Measurements from ENCODE around the gene CD96.

Gene CD96

DNA sequence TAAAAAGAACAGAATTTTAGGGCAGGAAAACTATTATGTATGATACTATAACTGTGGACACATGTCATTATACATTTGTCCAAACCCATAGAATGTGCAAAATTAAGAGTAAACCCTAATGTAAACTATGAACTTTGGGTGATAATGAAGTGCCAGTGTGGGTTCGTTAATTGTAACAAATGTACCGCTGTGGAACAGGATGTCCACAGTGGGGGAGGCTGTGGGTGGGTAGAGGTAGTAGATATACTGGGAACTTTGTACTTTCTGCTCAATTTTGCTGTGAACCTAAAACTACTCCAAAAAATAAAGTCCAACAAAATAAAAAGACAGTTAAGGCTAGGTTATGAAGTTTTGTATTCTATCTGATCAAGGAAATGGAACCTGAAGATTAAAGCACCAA lies 24.8 kb downstream of the CD96 start:
- DNase-seq = no peak

DNA sequence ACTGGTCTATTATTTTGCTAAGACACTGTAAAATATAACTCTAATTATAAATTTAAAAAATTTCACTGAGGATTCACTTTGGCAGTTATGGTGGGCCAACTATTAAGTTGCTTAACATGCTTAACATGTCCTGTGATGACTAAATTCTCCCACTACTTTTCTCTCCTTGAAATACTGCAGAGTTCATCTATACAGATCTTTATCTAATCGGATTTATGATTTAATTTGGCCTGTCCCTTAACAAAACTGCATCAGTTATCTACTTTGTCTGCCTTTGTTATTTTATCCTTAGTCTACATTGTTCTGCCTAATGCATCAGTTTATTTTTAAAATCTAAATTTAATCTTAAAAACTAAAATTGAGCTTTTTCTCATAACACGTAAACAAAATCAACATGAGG lies 26.4 kb downstream of the CD96 start:
- no peak for DNase-seq

DNA sequence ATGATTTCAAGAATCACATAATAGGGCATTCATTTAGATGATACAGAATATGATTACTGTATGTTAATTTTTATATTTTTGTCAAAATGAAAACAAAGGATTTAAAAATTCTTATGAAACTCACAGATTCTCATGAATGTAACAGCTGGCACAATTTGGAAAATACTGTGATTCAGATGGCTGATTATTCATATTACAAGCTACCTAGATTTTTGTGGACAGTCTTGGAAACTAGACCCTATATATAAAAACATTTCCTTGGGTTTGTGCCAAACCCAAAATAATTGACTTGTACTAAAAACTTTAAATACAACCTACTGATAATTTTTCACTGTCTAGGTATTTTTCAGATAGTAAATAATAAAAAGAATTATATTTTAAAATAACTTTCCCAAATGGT lies 26.9 kb downstream of the CD96 start:
- no peak for DNase-seq

DNA sequence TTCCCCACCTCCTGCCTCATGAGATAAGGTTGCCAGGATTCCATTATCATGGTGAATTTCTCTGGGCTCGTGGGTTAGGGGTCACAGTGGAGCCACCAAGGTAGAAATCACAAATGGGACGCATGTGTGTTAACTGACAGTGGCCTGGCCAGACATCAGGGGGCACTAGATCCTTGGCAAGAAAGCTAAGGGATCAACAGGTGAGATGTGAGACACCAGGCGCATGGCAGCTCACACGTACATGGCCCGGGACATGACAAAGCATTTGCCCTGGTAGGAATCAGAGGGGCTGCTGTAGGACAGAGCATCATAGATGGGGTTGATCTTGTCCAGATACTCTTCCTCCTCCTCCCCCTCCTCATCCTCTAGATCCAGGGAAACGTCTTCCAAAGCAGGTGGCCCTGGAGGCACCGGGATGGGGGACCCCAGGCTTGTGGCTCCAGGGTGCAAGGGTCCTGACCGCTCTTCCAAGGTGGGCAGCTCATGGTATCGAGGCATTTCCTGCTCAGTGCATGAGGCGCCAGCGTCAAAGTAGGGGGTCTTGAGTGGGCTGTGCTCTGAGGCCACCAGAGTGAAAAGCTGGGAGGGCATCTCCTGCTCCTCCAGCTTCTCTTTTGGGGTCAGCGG lies 28.5 kb downstream of the CD96 start:
- DNase-seq = no peak

DNA sequence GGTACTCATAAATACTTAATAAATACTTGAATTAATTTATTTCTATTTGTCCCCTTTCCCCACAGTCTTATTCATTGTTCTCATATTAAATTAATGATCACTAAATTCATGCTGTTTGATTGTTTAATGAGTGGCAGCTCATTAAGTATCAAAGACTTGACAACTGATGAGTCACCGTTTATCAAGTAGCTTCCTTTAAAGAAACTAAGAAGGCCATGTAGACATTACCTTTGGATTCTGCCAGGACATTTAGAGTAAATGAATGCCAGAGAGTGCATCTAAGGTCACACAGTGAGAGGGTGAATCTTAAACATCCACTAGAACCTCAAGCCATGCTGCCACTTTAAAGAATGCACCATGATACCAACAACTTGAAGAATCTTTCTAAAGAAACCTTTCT lies 29.3 kb downstream of the CD96 start:
- no peak for DNase-seq

DNA sequence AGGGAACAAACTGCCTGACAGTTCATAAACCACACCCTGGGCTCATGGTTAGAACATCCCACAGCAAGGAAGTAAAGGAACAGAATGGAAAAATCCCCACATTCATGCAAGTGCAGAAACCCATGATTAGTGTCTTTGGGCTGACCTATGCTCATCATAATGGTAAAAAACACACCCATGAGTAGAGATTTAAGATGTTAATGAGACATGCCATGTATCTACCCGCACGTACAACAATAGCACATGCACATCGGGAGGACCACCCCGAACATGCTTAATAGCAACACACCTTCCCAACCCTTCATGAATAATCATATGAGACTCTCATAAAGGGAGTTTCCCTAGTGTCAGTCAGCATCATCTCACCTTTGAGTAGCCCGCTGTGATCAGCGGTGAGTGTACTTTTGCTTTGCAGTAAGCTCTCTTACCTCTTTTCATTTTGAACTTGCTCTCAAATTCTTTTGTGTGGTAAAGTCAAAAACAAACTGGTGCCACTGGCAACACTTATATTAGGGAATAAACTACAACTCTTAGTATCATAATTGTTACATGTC lies 30.0 kb downstream of the CD96 start:
- no peak for DNase-seq

DNA sequence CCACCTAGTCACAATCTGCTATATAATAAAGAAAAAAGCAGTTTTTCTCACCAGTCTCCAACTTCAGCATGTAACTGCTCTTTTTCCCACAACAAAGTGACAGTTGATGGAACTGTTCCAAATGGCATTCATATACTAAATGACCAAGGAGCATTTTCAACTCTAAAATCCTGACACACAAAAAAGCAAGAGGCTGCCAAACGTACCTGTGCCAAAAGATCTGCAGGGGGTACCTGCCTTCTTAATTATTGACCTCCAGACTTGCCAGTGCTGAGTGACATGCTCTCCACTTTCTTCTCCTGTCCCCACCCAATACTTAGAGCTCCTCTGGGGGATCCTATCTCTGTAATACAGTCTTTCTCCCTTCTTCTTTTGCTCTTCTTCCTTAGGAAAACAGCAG lies 35.1 kb downstream of the CD96 start:
- DNase-seq = no peak

DNA sequence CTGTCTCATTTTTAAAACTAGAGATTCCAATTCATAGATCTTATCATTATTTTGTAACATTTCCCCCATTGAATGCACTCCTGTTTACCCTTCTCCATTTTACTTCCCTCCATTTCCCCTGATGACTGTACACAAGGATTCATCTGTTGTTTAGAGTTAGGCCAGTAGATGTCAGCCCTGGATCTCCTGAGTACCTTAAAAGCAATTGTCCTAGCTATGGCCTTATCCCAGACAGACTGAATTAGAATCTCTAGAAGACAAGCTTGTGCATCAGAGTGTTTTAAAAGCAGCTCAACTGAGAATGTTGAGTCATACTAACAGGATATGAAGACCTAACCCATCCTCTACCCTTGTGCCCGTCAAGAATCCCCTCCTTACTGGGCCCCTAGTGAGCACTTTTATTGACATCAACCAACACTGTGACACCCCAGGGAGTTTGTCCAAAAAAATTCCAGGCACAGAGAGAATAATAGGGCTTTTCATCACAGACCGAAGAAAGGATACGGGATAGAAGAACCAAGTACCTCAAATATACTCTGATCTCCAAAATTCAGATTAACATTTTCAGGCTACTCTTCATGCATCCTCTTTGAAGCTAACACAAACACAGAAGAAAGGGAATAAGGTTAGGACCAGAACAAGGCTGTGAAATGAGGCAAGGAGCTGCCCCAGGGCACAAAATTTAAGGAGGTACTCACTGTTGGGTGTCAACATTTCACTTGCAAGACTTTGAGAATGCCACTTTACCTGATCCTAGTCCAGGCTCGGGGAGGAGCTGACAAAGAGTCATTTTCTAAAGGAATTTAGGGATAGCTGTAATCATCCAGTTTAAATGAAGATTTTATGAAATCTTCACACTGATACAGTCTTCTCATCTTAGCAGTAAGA lies 36.0 kb downstream of the CD96 start:
- DNase-seq = peak; percentile 83

DNA sequence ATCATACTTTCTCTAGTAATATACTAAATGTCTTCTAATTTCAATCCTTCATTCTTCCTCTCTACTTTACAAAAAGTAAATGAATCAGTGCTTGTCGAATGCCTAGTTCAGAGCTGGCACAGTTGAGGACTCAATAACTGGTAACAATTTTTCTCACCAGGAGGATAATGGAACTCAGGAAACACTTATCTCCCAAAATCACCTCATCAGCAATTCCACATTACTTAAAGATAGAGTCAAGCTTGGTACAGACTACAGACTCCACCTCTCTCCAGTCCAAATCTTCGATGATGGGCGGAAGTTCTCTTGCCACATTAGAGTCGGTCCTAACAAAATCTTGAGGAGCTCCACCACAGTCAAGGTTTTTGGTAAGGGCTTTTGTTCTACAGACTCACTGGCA lies 36.9 kb downstream of the CD96 start:
- no peak for DNase-seq

DNA sequence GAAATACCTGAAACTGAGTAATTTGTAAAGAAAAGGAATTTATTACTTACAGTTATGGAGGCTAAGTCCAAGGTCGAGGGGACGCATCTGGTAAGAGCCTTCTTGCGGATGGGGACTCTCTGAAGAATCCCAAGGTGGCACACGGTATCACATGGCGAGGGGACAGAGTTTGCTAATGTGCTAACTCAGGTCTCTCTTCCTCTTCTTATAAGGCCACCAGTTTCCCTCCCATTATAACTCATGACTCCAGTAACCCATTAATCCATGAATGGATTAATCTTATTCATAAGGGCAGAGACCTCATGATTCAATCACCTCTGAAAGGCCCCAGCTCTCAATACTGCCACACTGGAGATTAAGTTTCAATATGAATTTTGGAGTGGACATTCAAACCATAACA lies 37.5 kb downstream of the CD96 start:
- DNase-seq = no peak

DNA sequence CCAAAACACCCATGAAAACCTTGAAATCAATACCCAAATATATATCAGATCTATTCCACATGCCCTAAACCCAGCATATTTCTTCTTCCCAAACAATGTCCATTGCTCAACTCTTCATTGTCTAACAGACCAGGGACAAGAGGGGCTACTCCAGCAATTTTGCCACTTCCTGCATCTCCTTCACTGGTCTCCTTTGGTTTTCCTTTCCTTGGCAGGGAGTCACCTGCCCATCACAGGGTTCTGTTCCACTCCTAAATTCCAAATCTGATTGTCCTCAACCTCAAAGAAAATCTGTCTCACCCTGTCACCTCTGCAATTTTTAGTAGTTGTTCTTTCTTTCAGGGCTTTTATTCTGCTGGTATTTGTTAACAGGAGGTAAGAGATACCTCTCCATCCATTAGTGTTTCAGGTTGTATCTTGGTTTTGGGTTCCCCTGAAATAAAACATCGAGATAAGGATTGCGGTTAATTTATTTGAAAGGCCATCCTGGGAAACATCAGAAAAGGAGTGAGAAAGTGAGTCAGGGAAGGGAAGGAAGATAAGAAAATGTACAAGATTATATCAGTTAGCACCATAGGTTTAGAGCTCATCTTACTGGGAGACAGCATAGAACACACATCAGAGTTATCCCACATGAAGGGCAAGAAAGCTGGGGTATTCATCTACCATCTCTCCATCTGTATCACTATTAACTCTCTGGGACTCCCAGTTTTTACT lies 39.6 kb downstream of the CD96 start:
- DNase-seq = no peak

DNA sequence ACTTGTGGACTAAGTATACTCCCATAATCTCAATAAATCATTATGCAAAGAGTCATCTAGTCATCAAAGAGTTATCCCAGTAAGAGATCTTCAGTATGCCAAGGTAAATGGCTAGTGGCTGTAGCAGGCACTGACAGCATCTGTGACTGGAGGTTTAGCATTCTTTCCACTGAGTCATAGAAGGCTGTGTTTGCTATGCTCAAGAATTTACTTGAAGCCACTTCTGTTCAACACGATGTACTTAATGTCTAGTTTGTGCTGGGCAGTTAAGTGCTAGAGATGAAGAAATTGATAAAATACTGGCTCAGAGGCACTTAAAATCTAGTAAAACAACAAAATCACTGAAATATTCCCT lies 40.1 kb downstream of the CD96 start:
- peak; percentile 96 for DNase-seq

DNA sequence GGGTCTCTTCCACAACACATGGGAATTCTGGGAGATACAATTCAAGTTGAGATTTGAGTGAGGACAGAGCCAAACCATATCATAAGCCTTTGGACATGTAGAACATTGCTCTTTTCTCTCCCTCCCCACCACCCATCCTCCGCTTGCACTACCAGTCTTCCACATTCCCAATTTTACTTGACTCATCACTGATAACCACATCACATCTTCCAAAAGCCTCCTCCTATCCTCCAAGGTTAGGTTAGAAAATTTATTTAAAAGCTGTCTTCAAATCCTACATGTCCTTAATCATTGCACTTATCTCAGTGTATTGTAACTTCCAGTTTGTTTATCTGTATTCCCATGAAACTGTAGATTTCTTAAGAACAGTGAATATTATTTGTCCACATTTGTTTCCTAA lies 42.7 kb downstream of the CD96 start:
- peak; percentile 48 for DNase-seq

DNA sequence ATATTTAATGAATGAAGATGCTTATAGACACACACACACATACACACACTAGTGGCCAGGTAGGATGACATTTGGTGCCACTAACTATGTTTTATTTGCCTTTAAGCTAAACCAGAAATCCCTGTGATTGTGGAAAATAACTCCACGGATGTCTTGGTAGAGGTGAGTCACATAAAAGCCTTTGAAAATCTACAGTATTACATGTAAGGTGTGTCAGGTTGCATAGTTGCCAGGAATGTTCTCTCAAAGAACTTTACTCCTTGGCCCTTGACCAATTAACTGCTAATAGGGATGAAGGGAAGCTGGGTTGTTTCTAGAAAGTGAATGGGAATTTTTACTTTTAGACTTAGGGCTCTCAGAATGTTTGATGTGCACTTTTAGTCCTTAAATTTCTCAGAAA lies 43.2 kb downstream of the CD96 start:
- peak; percentile 14 for DNase-seq

DNA sequence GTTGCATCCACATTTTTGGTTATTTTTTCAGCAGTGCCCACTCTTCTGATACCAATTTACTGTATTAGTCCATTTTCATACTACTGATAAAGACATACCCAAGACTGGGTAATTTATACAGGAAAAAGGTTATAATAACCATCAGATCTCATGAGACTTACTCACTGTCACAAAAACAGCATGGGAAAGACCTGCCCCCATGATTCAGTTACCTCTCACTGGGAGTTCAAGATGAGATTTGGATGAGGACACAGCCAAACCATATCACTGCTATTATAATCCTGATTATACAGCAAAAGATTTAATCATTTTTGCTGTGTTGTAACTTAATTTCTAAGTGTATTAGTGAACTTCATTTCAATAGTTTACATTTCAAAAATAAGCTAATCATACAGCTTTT lies 46.5 kb downstream of the CD96 start:
- peak; percentile 20 for DNase-seq

DNA sequence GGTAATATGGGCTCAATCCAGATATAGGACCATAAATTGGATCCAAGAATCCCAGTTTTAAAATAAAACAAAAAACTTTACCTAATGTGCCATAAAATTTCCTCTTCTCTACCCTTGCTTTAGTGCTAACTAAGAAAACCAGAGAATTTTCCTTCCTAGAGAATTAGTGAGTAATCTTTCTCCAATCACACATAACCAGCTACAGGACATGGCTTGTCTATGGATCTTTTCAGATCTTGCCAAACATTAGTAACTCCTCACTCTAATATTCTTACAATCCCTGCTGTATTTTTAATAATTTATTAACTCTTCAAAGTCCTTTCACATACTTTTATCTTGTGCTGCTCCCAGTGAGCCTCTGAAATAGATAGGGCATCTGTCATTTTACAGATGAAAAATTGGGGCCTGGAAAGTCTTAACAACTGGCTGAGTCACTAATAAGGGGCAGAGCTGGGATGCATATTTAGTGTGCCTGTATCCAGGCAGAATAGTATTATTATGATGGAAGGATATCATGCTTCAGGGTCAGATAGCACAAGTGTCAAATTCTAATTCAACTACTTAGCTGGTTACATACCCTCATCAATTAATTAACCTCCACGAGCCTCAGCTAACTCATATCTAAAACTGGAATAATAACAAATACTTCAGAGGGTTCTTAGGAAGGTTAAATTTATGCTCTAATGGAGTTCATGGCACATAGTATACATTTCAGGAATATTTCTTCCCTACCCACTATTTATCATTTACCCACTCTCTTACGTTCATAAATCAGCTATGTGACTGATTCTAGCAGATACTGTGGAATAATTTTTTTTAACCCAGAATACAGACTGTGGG lies 47.5 kb downstream of the CD96 start:
- DNase-seq = peak; percentile 22

DNA sequence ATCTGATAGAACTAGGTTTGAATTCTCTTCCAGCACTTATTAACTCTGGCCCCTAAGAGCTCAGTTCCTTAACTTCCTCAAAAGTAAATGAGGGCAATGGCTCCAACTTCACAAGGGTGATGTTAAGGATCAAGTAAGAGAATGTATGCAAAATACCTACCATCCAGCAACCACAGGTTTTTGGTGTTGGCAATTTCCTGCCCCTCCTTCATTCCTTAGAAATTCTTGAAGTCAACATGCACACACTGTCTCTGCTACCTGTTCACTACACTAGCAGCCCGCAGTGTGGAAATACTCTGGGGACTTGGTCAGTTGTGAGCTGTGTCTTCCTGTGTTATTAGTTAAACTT lies 48.1 kb downstream of the CD96 start:
- DNase-seq = no peak

DNA sequence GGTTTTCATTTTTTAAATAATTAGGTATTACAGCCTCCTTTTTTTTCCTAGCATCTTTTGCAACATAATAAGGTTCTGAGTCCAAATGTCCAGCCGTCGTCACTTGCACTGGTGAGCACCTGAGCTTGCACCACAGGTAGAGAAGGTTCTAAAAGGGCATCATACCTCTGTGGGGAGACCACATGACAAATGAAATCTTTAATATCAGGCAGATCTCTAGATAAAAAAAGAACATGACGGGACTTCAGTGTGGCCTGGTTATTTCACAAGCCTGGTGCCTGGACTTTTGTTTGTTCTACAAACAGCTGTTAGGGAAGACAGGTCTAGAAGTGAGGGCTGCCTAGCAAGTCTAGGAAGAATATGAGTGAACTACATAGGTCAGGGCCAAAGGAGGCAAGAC lies 49.6 kb downstream of the CD96 start:
- no peak for DNase-seq

DNA sequence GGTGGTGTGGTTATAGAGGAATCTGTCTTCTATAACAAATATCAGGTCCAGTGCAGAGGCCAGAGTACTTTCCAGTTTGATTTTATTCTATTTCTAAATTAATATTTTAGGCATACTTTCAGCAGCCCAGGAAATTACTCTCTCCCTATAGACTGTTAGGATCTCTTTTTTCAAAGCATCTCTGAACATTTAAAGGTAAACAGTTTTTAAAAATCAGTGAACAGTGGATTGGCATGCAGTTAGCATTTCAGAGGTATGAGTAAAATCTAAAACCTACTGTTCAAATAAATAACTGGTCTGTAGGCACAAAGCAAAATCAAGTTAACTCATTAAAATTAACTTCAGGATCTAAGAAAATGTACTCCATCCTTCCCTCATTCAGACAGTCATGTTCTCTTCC lies 50.1 kb downstream of the CD96 start:
- DNase-seq = peak; percentile 15

DNA sequence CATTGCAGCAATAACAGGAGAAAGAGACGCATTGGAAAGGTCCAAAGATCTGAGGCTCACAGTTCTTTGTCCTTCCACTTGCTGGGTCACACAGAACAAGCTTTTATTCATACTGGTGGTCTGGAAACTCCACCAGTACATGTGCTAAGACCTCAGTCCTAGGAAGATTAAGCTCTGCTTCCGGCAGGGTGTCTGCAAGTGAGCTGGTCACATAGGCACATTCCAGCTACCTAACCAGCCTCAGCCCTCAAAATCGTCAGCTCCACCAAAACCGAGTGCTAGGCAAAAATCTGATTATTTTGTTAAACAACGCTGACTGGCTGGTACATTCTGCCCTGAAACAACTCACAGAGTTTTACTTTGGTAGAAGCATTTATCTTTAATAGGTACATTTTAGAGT lies 50.9 kb downstream of the CD96 start:
- DNase-seq = no peak

DNA sequence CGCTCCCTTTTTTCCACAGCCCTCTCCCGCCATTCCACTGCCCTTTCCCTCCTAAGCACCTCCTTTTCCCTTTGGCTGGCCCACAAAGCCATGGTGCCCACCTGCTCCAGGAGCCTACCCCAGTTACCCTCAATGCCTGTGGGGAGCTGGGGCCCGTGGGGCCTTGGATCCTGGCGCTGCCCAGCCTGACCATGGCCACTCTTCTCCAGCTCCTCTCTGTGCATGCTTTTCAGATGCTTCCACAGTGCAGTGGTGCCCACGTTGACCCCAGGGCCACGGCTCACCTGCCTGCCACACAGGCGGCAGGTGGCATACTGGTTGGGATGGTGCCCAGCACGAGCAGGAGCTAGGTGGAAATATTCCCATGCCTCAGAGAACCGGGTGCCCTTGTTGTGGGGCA lies 51.7 kb downstream of the CD96 start:
- no peak for DNase-seq

DNA sequence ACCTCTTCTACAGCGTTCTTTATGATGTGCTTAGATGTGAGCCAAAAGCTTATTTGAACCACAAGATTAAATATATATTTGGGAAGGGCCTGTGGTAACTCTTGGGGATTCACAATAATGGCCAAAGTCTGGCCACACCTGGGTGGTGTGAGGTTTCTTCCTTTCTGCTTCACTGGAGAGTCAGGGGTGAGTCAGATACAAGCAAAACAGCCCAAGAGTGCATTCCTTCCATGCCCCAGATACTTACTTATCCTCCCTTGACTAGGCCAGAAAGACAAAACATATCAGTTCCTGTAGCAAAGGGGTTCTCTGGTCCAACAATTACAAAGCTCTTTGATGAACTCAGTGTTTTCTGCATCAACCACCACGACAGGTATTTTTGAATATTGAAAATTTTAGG lies 52.2 kb downstream of the CD96 start:
- DNase-seq = peak; percentile 82

DNA sequence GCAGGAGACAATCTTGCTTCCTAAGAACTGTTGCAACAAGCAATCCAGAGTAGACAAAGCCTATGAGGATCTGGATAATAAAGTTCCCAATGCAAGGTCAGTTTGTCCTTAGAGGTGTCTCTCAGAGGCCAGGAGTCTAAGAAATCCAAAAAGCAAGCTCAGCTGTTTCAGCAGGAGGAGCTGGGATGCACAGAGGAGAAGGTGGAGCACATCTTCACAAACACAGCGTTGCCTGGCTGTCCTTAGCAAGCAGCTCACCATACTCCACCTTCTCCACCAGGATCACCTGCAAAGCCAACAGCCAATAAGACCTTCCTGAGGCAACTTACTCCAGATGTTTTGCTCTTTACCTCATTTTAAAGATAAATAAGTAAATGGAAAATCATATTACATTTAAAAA lies 52.8 kb downstream of the CD96 start:
- no peak for DNase-seq

Data from fibroblast of skin of right biceps (primary cell).